SK-MEL-5 (cell line): ENCODE data around the gene MDFI. TPM values are rescaled to one million over a fixed set of nuclear protein-coding genes. Genes with fewer than 3 reads are reported as not detected.

Experiments used
- DNase-seq: peaks from one replicate; pipeline ENCODE4 v3.0.0-alpha.2; 2016; ENCODE audit warnings: low read depth, low spot score
- in situ Hi-C: cut with HindIII; loops from 2 replicates; pipeline ENCODE4 v1.10.0; 2016; ENCODE audit warnings: low sequenced_read_pairs, high pct_unique_total_duplicates, low pct_unique_long_range_greater_than_20kb
- polyA plus RNA-seq, 2 experiments: library from polyadenylated mRNA; depleted of rRNA; stranded (reverse); fragments of >200 nt; gene quantifications; 2 replicates each; pipeline ENCODE4 v1.2.3, GENCODE V29; 2015
- total RNA-seq: library from RNA; depleted of rRNA; stranded (reverse); fragments of >200 nt; shearing (Covaris generic); gene quantifications from 2 replicates; pipeline ENCODE4 v1.2.3, GENCODE V29; 2014; rRNA removed

The MDFI gene, protein sequence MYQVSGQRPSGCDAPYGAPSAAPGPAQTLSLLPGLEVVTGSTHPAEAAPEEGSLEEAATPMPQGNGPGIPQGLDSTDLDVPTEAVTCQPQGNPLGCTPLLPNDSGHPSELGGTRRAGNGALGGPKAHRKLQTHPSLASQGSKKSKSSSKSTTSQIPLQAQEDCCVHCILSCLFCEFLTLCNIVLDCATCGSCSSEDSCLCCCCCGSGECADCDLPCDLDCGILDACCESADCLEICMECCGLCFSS
- total RNA-seq, result 0.21 TPM in 2 replicates
- polyA plus RNA-seq (2015; cell fraction: cytosol; rRNA removed), result 0.14 and 0.27 TPM in 2 replicates
- not detected in 2 replicates for polyA plus RNA-seq (2015; cell fraction: nucleus; rRNA removed)

DNA sequence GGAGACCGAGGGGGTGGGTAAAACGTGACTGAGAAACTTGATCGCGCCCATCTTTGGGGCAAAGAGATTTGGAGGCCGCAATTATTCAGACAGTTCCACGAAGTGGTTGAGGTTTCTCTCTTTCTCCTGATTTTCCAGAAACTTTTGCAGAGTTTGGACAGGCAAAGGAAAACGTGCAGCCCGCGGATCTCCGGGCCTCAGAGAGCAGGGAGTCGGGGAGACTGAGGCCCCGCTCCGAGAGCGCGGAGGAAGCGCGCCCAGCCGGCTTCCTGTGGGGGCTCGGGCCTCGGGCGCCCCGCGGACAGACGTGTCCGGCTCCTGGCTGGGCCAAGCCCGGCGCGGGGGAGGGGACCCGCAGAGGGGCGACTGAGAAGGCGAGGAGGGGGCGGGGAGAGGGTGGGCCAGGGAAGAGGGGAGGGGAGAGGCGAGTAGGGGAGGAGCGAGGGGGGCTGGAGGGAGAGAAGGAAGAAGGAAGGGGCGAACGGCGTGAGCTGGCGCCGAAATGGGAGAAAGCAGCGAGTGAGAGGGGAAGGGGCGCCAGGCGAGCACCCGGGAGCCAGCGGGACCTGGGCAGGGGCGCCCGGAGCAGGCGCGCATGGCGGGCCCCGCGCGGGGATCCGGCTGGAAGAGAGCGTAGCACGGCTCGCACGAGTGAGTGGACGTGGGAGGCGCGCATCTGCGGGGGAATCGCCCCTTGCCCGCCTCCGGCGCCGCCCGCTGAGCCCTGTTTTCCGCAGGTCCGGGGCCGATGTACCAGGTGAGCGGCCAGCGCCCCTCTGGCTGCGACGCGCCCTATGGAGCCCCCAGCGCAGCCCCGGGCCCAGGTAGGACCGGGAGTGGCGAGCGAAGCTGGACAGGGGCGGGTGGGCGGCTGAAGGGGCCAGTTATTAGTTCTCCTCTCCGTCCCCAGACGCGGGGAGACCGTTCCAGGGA, at the start of gene MDFI:
Gene MDFI, plus strand, starts transcription at position 467 of the 933 bp plus-strand sequence. Its CDS starts 282 bp downstream, at position 749.
- in situ Hi-C loops, result no loop called here
- no peak for DNase-seq

- in situ Hi-C loops, result no loop called here
- no peak for DNase-seq
Measured at GRCh38 chr6:41589223-41589622, 49.0 kb upstream of the MDFI start.

DNA sequence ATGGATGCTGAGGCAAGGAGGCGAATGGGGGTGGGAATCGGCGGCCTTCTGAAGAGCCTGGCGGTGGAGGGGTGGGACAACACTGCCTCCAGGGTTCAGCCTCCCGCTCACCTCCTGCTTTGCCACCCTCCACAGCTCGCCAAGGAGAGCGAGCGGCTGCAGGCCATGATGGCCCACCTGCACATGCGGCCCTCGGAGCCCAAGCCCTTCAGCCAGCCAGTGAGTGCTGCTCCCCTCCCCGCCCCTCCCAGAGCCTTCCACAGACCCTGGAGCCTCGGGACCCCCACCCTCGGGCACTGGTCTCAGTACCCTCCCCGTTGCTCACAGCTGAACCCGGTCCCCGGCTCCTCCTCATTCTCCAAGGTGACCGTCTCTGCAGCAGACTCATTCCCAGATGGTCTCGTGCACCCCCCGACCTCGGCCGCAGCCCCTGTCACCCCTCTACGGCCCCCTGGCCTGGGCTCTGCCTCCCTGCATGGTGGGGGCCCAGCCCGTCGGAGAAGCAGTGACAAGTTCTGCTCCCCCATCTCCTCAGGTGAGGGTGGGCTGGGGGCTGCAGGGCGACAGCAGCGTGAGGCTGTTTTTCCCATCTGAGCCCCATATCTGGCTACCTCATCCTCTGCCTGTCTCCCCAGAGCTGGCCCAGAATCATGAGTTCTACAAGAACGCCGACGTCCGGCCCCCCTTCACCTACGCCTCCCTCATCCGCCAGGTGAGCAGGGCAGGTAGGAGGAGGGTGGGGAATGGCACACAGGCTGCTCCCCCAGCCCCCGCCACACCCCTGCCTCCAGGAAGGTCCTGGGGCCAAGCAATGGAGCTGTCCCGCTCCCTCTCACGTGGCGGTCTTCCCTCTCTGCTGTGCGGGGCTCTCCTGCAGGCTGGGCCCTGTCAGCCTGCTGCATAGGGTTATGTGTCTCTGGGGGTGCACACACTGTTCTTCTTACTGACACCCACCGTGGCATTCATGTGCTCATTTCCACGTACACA, 48.3 kb upstream of the MDFI start:
- in situ Hi-C loops, result no loop called here
- no peak for DNase-seq

- in situ Hi-C loops, result no loop called here
- no peak for DNase-seq
Measured at GRCh38 chr6:41591122-41591521, 47.1 kb upstream of the MDFI start.

GRCh38 chr6:41591859-41592502, 46.3 kb upstream of the MDFI start:
- peak; percentile 76 for DNase-seq
- in situ Hi-C loops, result no loop called here

GRCh38 chr6:41593406-41593805, 44.9 kb upstream of the MDFI start:
- in situ Hi-C loops, result no loop called here
- DNase-seq, result no peak

- DNase-seq, result no peak
- in situ Hi-C loops, result no loop called here
Measured at GRCh38 chr6:41593839-41594238, 44.4 kb upstream of the MDFI start.

DNA sequence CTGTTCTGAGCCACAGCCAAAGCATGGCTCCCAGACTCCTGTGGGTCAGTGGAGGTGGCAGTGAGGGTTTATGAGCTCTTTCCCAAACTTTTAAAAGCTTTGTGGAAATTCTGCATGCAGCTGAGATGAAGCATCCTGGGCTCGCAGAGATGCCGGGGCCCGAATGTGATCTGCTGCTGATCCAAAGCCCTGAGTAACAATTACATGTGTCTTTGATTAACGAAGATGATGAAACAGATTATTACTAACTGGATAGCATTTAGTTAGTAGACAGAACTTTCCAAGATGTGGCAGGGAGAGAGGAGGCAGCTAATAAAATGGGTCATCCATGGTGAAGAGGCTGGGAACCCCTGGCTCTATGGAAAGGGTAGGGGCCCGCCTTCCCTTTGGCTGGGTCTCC, 43.9 kb upstream of the MDFI start:
- DNase-seq, result no peak
- in situ Hi-C loops, result no loop called here

DNA sequence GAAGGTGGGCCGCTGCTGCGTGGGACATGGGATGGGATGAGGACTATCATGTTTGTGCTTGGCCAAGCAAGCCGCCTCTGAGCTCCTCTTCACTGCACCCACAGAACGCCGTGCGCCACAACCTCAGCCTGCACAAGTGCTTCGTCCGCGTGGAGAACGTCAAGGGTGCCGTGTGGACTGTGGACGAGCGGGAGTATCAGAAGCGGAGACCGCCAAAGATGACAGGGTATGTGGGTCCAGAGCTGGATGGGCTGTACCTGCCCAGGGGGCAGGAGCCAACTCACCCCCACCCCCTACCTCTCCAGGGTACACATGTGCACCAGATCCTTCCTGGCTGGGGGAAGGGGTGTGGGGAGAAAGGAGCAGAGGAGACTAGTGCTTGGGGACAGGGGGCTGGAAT, 43.5 kb upstream of the MDFI start:
- in situ Hi-C loops, result no loop called here
- DNase-seq, result no peak

- no peak for DNase-seq
- in situ Hi-C loops, result no loop called here
Measured at GRCh38 chr6:41595166-41595565, 43.1 kb upstream of the MDFI start.

DNA sequence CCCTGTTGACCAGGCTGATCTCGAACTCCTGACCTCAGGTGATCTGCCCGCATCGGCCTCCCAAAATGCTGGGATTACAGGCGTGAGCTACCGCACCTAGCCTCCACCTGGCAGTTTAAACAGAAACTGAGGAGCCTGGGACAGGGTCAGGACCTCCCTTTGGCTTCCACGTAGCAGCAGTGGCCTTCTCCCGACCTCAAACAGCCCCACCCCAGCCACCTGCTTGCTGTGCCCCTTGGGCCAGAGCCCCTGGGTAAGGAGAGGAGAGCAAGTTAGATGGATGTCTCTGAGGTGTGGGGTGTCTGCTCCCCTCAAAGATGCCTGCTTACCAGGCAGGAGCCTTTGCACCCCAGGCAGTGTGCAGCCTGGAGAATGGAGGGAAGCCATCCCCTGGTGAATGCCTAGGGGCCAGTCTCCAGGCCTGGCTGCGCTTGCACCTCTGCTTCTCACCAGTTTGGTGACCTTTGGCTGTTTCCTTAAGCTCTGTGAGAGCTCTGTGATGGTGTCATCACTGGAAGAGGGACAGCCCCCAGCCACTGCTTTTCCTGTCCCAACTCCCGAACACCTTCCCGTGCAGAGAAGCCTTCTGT, 42.1 kb upstream of the MDFI start:
- in situ Hi-C loops, result no loop called here
- DNase-seq, result no peak

DNA sequence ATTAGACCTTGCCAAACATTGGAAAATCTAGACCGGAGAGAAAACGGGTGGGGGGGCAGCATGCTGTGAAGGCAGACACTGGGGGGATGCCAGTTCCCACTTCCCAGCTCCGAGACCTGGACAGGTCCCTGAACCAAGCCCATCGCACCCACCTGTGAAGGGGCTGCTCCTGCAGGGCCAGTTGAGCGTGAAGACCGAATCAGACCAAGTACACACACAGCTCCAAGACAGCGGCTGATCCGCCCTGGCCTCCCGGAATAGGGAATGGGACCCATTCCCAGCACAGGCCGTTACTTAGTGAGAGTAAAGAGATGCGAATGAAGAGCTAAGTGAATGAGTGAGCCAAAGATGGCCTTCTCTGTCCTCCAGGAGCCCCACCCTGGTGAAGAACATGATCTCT, 41.5 kb upstream of the MDFI start:
- in situ Hi-C loops, result no loop called here
- no peak for DNase-seq

DNA sequence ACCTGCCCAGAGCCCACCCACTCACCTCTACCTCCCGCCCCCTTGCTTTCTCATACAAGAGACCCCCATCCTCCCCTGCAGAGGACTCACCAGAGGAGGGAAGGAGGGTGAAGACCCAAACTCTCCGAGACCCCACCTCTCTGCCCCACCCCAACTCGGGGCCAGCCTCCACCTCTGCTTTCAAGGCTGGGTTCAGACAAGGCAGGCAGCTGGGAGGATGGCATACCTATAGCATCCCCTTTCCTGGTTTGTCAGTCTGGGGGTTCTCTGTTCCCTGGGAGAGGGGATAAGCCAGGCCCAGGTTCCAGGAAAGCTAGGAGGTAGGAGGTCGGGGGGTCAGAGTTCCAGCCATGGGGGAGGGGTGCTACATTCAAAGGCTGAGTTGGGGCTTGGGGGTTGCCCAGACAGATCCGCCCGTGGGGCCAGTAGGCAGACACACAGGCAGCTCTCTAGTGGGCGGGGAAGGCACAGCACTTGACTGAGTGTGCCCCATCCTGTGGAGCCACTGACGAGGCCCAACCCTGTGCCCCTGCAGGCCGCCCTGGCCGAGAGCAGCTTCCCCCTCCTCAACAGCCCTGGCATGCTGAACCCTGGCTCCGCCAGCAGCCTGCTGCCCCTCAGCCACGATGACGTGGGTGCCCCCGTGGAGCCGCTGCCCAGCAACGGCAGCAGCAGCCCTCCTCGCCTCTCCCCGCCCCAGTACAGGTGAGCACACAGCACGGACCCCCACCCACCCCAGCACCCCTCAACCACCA, 40.8 kb upstream of the MDFI start:
- no peak for DNase-seq
- in situ Hi-C loops, result no loop called here

DNA sequence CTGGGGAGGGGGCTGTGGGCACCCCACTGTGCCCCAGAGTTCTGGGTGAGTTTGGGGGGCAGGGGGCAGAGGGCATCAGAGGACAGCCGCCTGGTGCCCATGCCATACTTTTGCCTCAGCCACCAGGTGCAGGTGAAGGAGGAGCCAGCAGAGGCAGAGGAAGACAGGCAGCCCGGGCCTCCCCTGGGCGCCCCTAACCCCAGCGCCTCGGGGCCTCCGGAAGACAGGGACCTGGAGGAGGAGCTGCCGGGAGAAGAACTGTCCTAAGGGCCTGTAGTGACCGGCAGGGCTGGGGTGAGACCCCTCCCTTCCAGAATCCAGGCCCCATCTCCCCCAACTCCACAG, 39.6 kb upstream of the MDFI start:
- no peak for DNase-seq
- in situ Hi-C loops, result no loop called here

- in situ Hi-C loops, result no loop called here
- DNase-seq, result no peak
Measured at GRCh38 chr6:41599015-41599851, 39.0 kb upstream of the MDFI start.
